KOPT-K1 (cell line): Measurements from ENCODE around the gene CACTIN.
"Not testable (repeated sequence)": the region's sequence is repeated elsewhere in the genome, so short reads cannot be mapped to it uniquely, and the experiment has no call there.

Source experiments
- H3K27ac ChIP-seq: fragments of 200-600 bp; sonication (generic); 2 replicates; pipeline ENCODE4 v1.5.1; 2016; ENCODE audit warnings: antibody characterized with exemption, mild to moderate bottlenecking, low read depth, low read length; ENCODE audit not compliant: poor library complexity, severe bottlenecking
- H3K36me3 ChIP-seq: fragments of 200-600 bp; sonication (generic); 2 replicates; pipeline ENCODE4 v1.5.1; 2017; ENCODE audit warnings: antibody characterized with exemption, mild to moderate bottlenecking, low read length, moderate library complexity; ENCODE audit not compliant: insufficient read depth
- H3K9me3 ChIP-seq: fragments of 200-600 bp; sonication (generic); 2 replicates; pipeline ENCODE4 v1.5.1; 2017; ENCODE audit warnings: antibody characterized with exemption, low read length, mild to moderate bottlenecking; ENCODE audit not compliant: insufficient read depth, poor library complexity, severe bottlenecking

CACTIN gene

GRCh38 chr19:3573162-3573857 is 53.3 kb downstream of the CACTIN start:
- peaks cover 9% of the 10 kb centered on the region for H3K36me3 ChIP-seq
- no peaks in the 10 kb centered on the region for H3K9me3 ChIP-seq
- H3K27ac ChIP-seq: peak overlapping the region; percentile 65

GRCh38 chr19:3572855-3573161 is 53.8 kb downstream of the CACTIN start, which contains the start of gene HMG20B:
TSS of gene HMG20B (plus strand) at chr19:3572944. CDS start at chr19:3573310, 366 bp downstream.
- no peaks in the 10 kb centered on the region for H3K9me3 ChIP-seq
- peaks cover 9% of the 10 kb centered on the region for H3K36me3 ChIP-seq
- H3K27ac ChIP-seq: peak within 1 kb of the TSS; percentile 65

- H3K36me3 ChIP-seq: peaks cover 9% of the 10 kb centered on the region
- no peaks in the 10 kb centered on the region for H3K9me3 ChIP-seq
- H3K27ac ChIP-seq: peak overlapping the region; percentile 38
These were observed 54.3 kb downstream of the CACTIN start for GRCh38 chr19:3572132-3572854.

GRCh38 chr19:3570606-3571011 is 56.0 kb downstream of the CACTIN start:
- Histone ChIP-seq H3K36me3 (peaks cover 9% of the 10 kb centered on the region), H3K9me3 (no peaks in the 10 kb centered on the region), H3K27ac (no peak overlapping the region)

- H3K9me3 ChIP-seq, H3K27ac ChIP-seq, H3K36me3 ChIP-seq: not testable (repeated sequence)
These were observed 56.5 kb downstream of the CACTIN start for GRCh38 chr19:3570042-3570441.

- Histone ChIP-seq H3K36me3 (no peaks in the 10 kb centered on the region), H3K27ac (no peak overlapping the region), H3K9me3 (no peaks in the 10 kb centered on the region)
These were observed 61.5 kb downstream of the CACTIN start for GRCh38 chr19:3565139-3565538.

GRCh38 chr19:3563709-3564524 is 62.7 kb downstream of the CACTIN start:
- Histone ChIP-seq H3K9me3 (no peaks in the 10 kb centered on the region), H3K27ac (no peak overlapping the region), H3K36me3 (no peaks in the 10 kb centered on the region)
